ENCODE measurements around the gene NSG1.

The NSG1 gene

GRCh38 chr4:4411906-4412305, 25.0 kb downstream of the NSG1 start:
- TF ChIP-seq SIN3A (IDR thresholded peaks at IDR 0.05; ENCODE audit: borderline replicate concordance, insufficient read depth, low read length) (no peak), REST (IDR thresholded peaks at IDR 0.05; ENCODE audit: insufficient read depth in 1 of 2, low read depth in 2 of 2, low read length in 2 of 2) (no peak), FOXP2 (optimal IDR thresholded peaks at IDR 0.05; ENCODE audit: borderline replicate concordance, extremely low read depth, extremely low read length, insufficient read depth) (no peak), POLR2AphosphoS5 (IDR thresholded peaks at IDR 0.05; ENCODE audit: low read depth, low read length) (no peak), TAF1 (IDR thresholded peaks at IDR 0.05; ENCODE audit: borderline replicate concordance, insufficient read depth, low read length) (no peak)

GRCh38 chr4:4412641-4413372, 25.9 kb downstream of the NSG1 start:
- TF ChIP-seq TAF1 (IDR thresholded peaks at IDR 0.05; ENCODE audit: borderline replicate concordance, insufficient read depth, low read length): no peak
- no peak for TF ChIP-seq FOXP2 (optimal IDR thresholded peaks at IDR 0.05; ENCODE audit: borderline replicate concordance, extremely low read depth, extremely low read length, insufficient read depth)
- TF ChIP-seq REST (IDR thresholded peaks at IDR 0.05; ENCODE audit: insufficient read depth in 1 of 2, low read depth in 2 of 2, low read length in 2 of 2): no peak
- TF ChIP-seq POLR2AphosphoS5 (IDR thresholded peaks at IDR 0.05; ENCODE audit: low read depth, low read length): no peak
- no peak for TF ChIP-seq SIN3A (IDR thresholded peaks at IDR 0.05; ENCODE audit: borderline replicate concordance, insufficient read depth, low read length)

DNA sequence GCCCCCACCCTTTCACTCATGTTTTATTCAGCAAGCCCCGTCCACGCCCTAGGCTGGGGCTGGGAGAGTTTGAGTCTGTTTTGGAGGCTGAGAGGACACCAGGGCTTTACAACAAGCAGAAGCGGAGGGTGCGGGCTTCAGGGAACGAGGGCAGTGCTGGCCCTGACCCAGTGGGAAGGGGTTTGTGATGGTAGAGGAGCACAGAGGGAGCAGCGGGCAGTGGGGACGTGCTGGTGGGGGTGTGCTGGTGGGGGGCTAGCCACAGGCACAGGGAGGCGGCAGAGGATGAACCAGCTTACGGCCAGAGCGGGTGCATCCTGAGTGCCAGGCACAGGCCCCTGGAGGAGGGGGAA, 26.4 kb downstream of the NSG1 start:
- TF ChIP-seq REST (IDR thresholded peaks at IDR 0.05; ENCODE audit: insufficient read depth in 1 of 2, low read depth in 2 of 2, low read length in 2 of 2) (no peak), FOXP2 (optimal IDR thresholded peaks at IDR 0.05; ENCODE audit: borderline replicate concordance, extremely low read depth, extremely low read length, insufficient read depth) (no peak), POLR2AphosphoS5 (IDR thresholded peaks at IDR 0.05; ENCODE audit: low read depth, low read length) (no peak), TAF1 (IDR thresholded peaks at IDR 0.05; ENCODE audit: borderline replicate concordance, insufficient read depth, low read length) (no peak), SIN3A (IDR thresholded peaks at IDR 0.05; ENCODE audit: borderline replicate concordance, insufficient read depth, low read length) (no peak)

- TF ChIP-seq REST (IDR thresholded peaks at IDR 0.05; ENCODE audit: insufficient read depth in 1 of 2, low read depth in 2 of 2, low read length in 2 of 2) (no peak), POLR2AphosphoS5 (IDR thresholded peaks at IDR 0.05; ENCODE audit: low read depth, low read length) (no peak), TAF1 (IDR thresholded peaks at IDR 0.05; ENCODE audit: borderline replicate concordance, insufficient read depth, low read length) (no peak), FOXP2 (optimal IDR thresholded peaks at IDR 0.05; ENCODE audit: borderline replicate concordance, extremely low read depth, extremely low read length, insufficient read depth) (no peak), SIN3A (IDR thresholded peaks at IDR 0.05; ENCODE audit: borderline replicate concordance, insufficient read depth, low read length) (no peak)
These were observed 26.9 kb downstream of the NSG1 start for GRCh38 chr4:4413806-4414205.
